ENCODE measurements around the gene KLF17.

Gene KLF17, protein sequence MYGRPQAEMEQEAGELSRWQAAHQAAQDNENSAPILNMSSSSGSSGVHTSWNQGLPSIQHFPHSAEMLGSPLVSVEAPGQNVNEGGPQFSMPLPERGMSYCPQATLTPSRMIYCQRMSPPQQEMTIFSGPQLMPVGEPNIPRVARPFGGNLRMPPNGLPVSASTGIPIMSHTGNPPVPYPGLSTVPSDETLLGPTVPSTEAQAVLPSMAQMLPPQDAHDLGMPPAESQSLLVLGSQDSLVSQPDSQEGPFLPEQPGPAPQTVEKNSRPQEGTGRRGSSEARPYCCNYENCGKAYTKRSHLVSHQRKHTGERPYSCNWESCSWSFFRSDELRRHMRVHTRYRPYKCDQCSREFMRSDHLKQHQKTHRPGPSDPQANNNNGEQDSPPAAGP

DNA sequence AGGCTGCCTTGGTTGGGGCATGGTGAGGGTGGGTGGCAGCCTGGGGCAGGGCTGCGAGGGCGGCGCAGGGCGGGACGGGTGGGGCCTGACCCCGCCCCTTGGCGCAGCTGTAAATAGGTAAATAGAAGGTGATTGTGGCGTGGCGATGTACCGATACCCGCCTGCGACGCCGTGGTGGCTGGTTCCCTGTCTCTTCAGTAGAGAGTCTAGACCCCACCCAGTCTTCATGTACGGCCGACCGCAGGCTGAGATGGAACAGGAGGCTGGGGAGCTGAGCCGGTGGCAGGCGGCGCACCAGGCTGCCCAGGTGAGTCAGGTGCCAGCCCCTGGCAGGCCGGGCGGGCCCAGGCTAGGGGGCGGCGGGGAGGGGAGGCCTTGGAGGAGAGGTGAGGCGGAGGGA, at the start of gene KLF17:
Gene KLF17, plus strand, starts transcription at position 140 of the 400 bp plus-strand sequence. Its CDS starts 87 bp downstream, at position 227.
- no peaks in the 10 kb centered on the region for H3K36me3 ChIP-seq (ENCODE audit: insufficient read depth, low read length)
- no peak for TF ChIP-seq FOXP2 (optimal IDR thresholded peaks at IDR 0.05; ENCODE audit: control extremely low read depth, extremely low read length, insufficient read depth)
- TF ChIP-seq EZH2 (IDR thresholded peaks at IDR 0.05) = no peak
- no peak for TF ChIP-seq POLR2AphosphoS5 (IDR thresholded peaks at IDR 0.05; ENCODE audit: borderline replicate concordance, low read depth, low read length)
- no peak within 1 kb of the TSS for H3K27ac ChIP-seq
- no peak within 1 kb of the TSS for H3K4me3 ChIP-seq
- no peak for DNase-seq (ENCODE audit: low read depth, low spot score)
- no peaks in the 10 kb centered on the region for H3K9me3 ChIP-seq (ENCODE audit: low read depth, low read length)
- no peak within 1 kb of the TSS for H3K9ac ChIP-seq (ENCODE audit: insufficient read length)

DNA sequence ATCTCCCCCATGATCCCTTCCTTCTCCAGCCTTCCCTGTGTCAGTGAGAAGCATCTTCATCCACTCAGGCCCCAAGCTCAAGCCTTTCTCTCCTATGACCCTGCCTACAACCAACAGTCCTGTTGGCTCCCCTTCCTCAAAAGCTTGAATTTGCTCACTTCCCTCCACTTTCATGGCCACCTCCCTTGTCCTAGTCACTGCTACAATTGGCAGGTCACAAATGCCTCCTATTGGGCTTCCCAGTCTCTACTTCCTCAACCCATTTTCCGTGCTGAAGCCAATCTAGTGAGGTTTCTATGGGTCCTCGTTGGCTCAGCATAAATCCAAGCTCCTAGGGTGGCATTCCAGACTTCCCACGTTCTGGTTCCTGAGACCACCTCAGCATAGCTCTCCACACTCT, 47.2 kb upstream of the KLF17 start:
- Histone ChIP-seq H3K9ac (ENCODE audit: insufficient read length) (no peak overlapping the region), H3K27ac (no peak overlapping the region), H3K9me3 (ENCODE audit: low read depth, low read length) (no peaks in the 10 kb centered on the region), H3K4me3 (no peak overlapping the region), H3K36me3 (ENCODE audit: insufficient read depth, low read length) (no peaks in the 10 kb centered on the region)
- DNase-seq (ENCODE audit: low read depth, low spot score) = no peak
- TF ChIP-seq FOXP2 (optimal IDR thresholded peaks at IDR 0.05; ENCODE audit: control extremely low read depth, extremely low read length, insufficient read depth) = no peak

DNA sequence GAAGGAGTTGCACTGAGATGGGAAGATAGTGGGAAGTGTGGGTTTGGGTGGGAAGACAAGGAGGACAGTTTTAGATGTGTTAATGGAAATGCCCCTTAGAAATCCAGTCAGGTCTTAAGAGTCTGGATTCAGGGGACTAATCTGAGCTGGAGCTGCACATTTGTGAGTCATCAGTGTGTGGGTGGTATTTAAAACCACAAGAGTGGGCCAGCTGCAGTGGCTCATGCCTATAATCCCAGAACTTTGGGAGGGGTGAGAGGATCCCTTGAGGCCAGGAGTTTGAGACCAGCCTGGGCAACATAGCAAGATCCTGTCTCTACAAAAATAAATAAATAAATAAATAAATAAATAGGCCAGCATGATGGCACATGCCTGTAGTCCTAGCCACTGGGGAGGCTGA, 46.4 kb upstream of the KLF17 start:
- TF ChIP-seq FOXP2 (optimal IDR thresholded peaks at IDR 0.05; ENCODE audit: control extremely low read depth, extremely low read length, insufficient read depth) = no peak
- no peak for TF ChIP-seq EZH2 (IDR thresholded peaks at IDR 0.05)
- TF ChIP-seq POLR2AphosphoS5 (IDR thresholded peaks at IDR 0.05; ENCODE audit: borderline replicate concordance, low read depth, low read length) = no peak
- H3K9me3 ChIP-seq (ENCODE audit: low read depth, low read length) = no peaks in the 10 kb centered on the region
- DNase-seq (ENCODE audit: low read depth, low spot score) = no peak
- H3K27ac ChIP-seq = no peak overlapping the region
- H3K36me3 ChIP-seq (ENCODE audit: insufficient read depth, low read length) = no peaks in the 10 kb centered on the region
- H3K9ac ChIP-seq (ENCODE audit: insufficient read length) = no peak overlapping the region
- no peak overlapping the region for H3K4me3 ChIP-seq

DNA sequence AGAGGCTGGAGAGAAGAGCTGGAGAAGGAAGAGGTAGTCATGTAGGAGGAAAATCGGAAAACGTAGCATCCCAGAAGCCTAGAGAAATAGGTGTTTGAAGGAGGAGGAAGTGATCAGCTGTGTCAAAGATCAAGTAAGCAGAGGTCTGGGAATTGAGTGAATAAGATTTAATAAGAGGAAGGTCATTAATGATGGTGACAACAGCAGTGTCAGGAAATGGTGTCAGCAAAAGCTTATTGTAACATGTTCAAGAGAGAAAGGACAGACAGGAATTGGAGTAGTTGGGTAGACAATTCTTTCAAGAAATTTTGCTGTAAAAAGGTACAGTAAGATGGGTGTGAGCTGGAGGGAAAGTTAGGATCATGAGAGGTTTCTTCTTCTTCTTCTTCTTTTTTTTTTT, 45.8 kb upstream of the KLF17 start:
- no peak overlapping the region for H3K9ac ChIP-seq (ENCODE audit: insufficient read length)
- no peak overlapping the region for H3K4me3 ChIP-seq
- no peak for DNase-seq (ENCODE audit: low read depth, low spot score)
- H3K27ac ChIP-seq = no peak overlapping the region
- no peaks in the 10 kb centered on the region for H3K9me3 ChIP-seq (ENCODE audit: low read depth, low read length)
- H3K36me3 ChIP-seq (ENCODE audit: insufficient read depth, low read length) = no peaks in the 10 kb centered on the region
- no peak for TF ChIP-seq FOXP2 (optimal IDR thresholded peaks at IDR 0.05; ENCODE audit: control extremely low read depth, extremely low read length, insufficient read depth)
- no peak for TF ChIP-seq POLR2AphosphoS5 (IDR thresholded peaks at IDR 0.05; ENCODE audit: borderline replicate concordance, low read depth, low read length)
- TF ChIP-seq EZH2 (IDR thresholded peaks at IDR 0.05) = no peak

DNA sequence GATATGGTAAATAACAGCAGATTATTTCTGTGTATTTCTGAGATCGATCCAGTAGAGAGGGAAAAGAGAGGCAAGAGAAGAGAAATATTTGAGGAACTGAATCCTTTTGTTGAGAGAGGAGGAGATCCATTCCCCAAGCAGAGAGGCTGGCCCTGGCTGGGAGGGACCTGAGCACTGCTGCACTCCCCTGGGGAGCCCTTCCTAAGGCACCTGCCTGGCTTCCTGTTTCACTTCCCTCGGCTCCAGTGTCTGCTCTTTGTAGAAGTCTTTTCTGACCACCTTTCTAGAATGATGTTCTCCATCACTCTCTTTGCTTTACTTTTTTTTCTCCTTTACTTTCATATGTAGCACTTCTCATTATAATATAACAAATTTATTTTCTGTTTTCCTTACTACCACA, 45.1 kb upstream of the KLF17 start:
- Histone ChIP-seq H3K27ac (no peak overlapping the region), H3K9me3 (ENCODE audit: low read depth, low read length) (no peaks in the 10 kb centered on the region), H3K9ac (ENCODE audit: insufficient read length) (no peak overlapping the region), H3K36me3 (ENCODE audit: insufficient read depth, low read length) (no peaks in the 10 kb centered on the region), H3K4me3 (no peak overlapping the region)
- no peak for TF ChIP-seq EZH2 (IDR thresholded peaks at IDR 0.05)
- TF ChIP-seq POLR2AphosphoS5 (IDR thresholded peaks at IDR 0.05; ENCODE audit: borderline replicate concordance, low read depth, low read length) = no peak
- TF ChIP-seq FOXP2 (optimal IDR thresholded peaks at IDR 0.05; ENCODE audit: control extremely low read depth, extremely low read length, insufficient read depth) = no peak
- DNase-seq (ENCODE audit: low read depth, low spot score) = no peak

DNA sequence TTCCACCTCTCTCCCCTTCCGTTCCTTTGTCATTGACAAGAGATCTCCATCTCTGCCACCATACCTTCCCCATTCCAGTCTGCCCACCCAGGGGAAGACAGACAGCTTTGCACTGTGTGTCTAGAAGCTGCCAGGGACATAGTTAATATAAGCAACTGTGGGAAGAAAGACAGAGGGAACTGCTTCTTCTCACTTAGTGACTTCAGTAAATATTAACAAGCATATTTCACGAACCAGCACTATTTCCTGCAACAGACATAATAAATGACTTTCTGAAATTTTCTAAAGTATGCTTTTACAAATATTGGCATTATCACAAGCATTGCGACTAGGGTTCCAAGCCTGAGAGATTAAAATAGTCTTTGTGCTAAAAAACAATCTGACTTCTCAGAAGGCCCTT, 44.2 kb upstream of the KLF17 start:
- TF ChIP-seq POLR2AphosphoS5 (IDR thresholded peaks at IDR 0.05; ENCODE audit: borderline replicate concordance, low read depth, low read length) = no peak
- no peak for TF ChIP-seq FOXP2 (optimal IDR thresholded peaks at IDR 0.05; ENCODE audit: control extremely low read depth, extremely low read length, insufficient read depth)
- no peak for TF ChIP-seq EZH2 (IDR thresholded peaks at IDR 0.05)
- no peak overlapping the region for H3K9ac ChIP-seq (ENCODE audit: insufficient read length)
- H3K27ac ChIP-seq = no peak overlapping the region
- H3K4me3 ChIP-seq = no peak overlapping the region
- H3K36me3 ChIP-seq (ENCODE audit: insufficient read depth, low read length) = no peaks in the 10 kb centered on the region
- DNase-seq (ENCODE audit: low read depth, low spot score) = no peak
- no peaks in the 10 kb centered on the region for H3K9me3 ChIP-seq (ENCODE audit: low read depth, low read length)

DNA sequence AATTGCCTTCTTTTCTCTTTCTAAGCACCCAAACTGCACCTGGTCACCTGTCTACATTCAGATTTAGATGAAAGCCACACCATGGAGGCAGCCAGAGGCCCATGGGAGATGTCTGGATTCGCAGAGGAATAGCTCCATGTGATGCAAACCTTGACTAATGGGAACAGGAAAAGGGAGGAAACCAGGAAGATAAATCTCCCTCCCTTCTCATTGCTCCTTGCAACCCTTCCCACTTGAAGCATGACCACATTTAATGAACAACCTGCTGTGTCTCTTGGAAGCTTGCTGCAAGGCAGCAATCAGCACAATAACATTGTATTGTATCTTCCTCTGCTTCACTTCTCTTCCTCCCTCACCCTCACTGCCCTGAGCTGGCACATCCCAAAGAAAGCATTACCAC, 42.6 kb upstream of the KLF17 start:
- no peak overlapping the region for H3K4me3 ChIP-seq
- no peaks in the 10 kb centered on the region for H3K36me3 ChIP-seq (ENCODE audit: insufficient read depth, low read length)
- TF ChIP-seq EZH2 (IDR thresholded peaks at IDR 0.05) (no peak), FOXP2 (optimal IDR thresholded peaks at IDR 0.05; ENCODE audit: control extremely low read depth, extremely low read length, insufficient read depth) (no peak), POLR2AphosphoS5 (IDR thresholded peaks at IDR 0.05; ENCODE audit: borderline replicate concordance, low read depth, low read length) (peak; percentile 62; the same call in 1 of the 2 replicates)
- no peak overlapping the region for H3K9ac ChIP-seq (ENCODE audit: insufficient read length)
- peak; percentile 92 for DNase-seq (ENCODE audit: low read depth, low spot score)
- H3K27ac ChIP-seq = no peak overlapping the region
- no peaks in the 10 kb centered on the region for H3K9me3 ChIP-seq (ENCODE audit: low read depth, low read length)

DNA sequence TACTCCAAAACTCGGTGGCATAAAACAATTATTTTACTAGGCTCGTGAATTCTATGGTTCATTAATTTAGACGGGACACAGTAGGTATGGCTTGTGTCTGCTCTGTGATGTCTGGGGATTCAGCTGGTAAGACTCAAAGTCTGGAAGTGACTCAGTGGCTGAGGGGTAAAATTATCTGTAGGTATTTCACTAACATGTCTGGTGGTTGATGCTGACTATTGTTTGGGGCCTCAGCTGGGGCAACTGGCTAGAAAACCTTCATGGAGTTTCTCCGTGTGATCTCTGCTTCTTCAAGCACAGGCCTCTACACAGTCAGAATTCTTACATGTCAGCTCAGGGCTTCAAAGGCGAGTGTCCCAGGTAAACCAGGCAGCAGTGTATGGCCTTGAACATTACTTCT, 41.2 kb upstream of the KLF17 start:
- H3K4me3 ChIP-seq = no peak overlapping the region
- DNase-seq (ENCODE audit: low read depth, low spot score) = no peak
- H3K9me3 ChIP-seq (ENCODE audit: low read depth, low read length) = no peaks in the 10 kb centered on the region
- H3K9ac ChIP-seq (ENCODE audit: insufficient read length) = no peak overlapping the region
- no peak overlapping the region for H3K27ac ChIP-seq
- no peaks in the 10 kb centered on the region for H3K36me3 ChIP-seq (ENCODE audit: insufficient read depth, low read length)
- TF ChIP-seq EZH2 (IDR thresholded peaks at IDR 0.05) (no peak), POLR2AphosphoS5 (IDR thresholded peaks at IDR 0.05; ENCODE audit: borderline replicate concordance, low read depth, low read length) (no peak), FOXP2 (optimal IDR thresholded peaks at IDR 0.05; ENCODE audit: control extremely low read depth, extremely low read length, insufficient read depth) (no peak)

DNA sequence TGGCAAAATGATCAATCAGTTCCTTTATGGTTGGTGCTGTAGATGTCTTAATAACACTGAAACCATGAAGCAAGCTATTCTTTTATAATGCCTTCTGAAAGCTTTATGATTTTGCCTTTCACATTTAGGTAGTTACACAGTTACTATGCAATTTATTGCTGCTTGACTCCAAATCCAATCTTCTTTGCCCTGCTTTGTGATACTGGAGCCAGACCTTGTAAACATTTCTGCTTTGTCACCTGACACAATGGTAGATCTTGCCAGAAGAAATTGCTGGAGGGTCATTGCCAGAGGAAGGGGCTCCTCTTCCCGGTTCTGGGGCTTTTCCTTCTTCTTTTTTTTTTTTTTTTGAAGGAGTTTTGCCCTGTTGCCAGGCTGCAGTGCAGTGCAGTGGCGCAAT, 40.5 kb upstream of the KLF17 start:
- no peak overlapping the region for H3K4me3 ChIP-seq
- no peak overlapping the region for H3K9ac ChIP-seq (ENCODE audit: insufficient read length)
- no peaks in the 10 kb centered on the region for H3K9me3 ChIP-seq (ENCODE audit: low read depth, low read length)
- no peaks in the 10 kb centered on the region for H3K36me3 ChIP-seq (ENCODE audit: insufficient read depth, low read length)
- no peak overlapping the region for H3K27ac ChIP-seq
- TF ChIP-seq EZH2 (IDR thresholded peaks at IDR 0.05) (no peak), FOXP2 (optimal IDR thresholded peaks at IDR 0.05; ENCODE audit: control extremely low read depth, extremely low read length, insufficient read depth) (no peak), POLR2AphosphoS5 (IDR thresholded peaks at IDR 0.05; ENCODE audit: borderline replicate concordance, low read depth, low read length) (no peak)
- no peak for DNase-seq (ENCODE audit: low read depth, low spot score)

Data from SK-N-MC (cell line).